H1 (cell line): Measurements from ENCODE around the gene ANAPC16. TPM values are rescaled to one million over a fixed set of nuclear protein-coding genes. Genes with fewer than 3 reads are reported as not detected.

ENCODE experiments used
- CHD2 ChIP-seq: IDR thresholded peaks from 2 replicates; pipeline ENCODE4 v1.6.1; 2012; ENCODE audit warnings: low read length, improper control_type of control experiment
- SRF ChIP-seq: IDR thresholded peaks from 2 replicates; pipeline ENCODE4 v1.6.1; 2011; ENCODE audit warnings: mild to moderate bottlenecking, low read depth, low read length, moderate library complexity
- polyA plus RNA-seq, 7 experiments: library from polyadenylated mRNA; depleted of rRNA in 3 of 7; stranded (reverse) in 5 of 7; unstranded in 2 of 7; fragments of >200 nt in 5 of 7; fragments of 200-250 nt in 2 of 7; gene quantifications; 1 replicate in 5 of 7; 2 replicates in 1 of 7; 4 replicates in 1 of 7; pipeline versions ENCODE4 v1.2.1 to v1.2.3, GENCODE V29; 2011 to 2013; ENCODE audit warnings: missing spikeins in 2 of 7, mixed read lengths in 2 of 7
- total RNA-seq: library from RNA; stranded (reverse); fragmentation: NEBNext Ultra II Directional; extraction: Animal tissue kit (Norgen Biotek cat#: 25700); gene quantifications from 2 replicates; pipeline ENCODE4 v1.2.1, GENCODE V29; 2021
- TF ChIP-seq, protein P1 (sequence below): IDR thresholded peaks from 2 replicates; pipeline ENCODE4 v1.6.1; 2012; ENCODE audit warnings: inconsistent platforms

ANAPC16 gene
- total and polyA plus RNA-seq, 2 of the 8 experiments (the other 6 are each of a cell fraction or from before 2014, with no cell fraction given): 53.1 to 57.4 TPM

DNA sequence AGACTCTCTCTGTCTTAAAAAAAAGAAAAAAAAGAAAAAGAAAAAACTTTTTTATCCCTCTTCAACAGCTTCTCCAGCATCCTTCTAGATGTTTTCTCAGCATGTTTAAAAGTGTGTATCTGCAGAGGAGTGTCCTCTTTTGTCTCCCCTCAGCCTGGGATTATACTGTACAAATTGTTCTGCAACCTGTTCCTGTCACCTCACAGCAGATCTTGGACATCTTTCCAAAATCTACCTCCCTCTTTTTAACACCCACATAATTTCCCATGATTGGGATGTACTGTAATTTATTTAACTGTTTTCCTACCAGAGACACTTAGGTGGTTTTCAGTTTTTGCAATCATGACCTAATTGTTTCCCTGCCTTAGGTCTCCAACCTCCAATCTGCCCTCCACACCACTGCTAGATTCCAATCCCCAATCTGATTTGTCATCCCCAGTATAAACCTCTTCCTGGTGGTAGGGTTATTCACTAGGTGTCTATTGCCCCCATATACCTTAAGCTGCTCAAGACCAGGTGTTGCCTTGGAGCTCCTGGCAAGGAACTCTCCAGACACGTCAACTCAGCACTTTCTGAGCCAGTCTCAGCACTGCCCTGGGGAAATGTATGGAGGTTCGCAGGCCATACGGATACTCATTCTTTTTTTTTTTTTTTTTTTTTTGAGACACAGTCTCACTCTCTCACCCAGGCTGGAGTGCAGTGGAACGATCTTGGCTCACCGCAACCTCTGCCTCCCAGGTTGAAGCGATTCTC is 40.3 kb downstream of the ANAPC16 start (continued):
- TF ChIP-seq, protein P1, sequence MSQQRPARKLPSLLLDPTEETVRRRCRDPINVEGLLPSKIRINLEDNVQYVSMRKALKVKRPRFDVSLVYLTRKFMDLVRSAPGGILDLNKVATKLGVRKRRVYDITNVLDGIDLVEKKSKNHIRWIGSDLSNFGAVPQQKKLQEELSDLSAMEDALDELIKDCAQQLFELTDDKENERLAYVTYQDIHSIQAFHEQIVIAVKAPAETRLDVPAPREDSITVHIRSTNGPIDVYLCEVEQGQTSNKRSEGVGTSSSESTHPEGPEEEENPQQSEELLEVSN: no peak
- TF ChIP-seq SRF (no peak), CHD2 (no peak)
- TF ChIP-seq, all 59 proteins: peak for 0
